DOHH2 (cell line): Measurements from ENCODE around the gene KDM8.

ENCODE experiments used
- EZH2phosphoT487 ChIP-seq: fragments of 200-600 bp; sonication (generic); IDR thresholded peaks from 2 replicates; pipeline ENCODE4 v1.6.1; 2017; ENCODE audit warnings: borderline replicate concordance, mild to moderate bottlenecking, antibody characterized with exemption, low read length, moderate library complexity, mixed read lengths
- TF ChIP-seq, protein P1 (sequence below): fragments of 200-600 bp; sonication (generic); IDR thresholded peaks from one replicate; pipeline ENCODE4 v1.5.1; 2014; ENCODE audit warnings: antibody characterized with exemption, mild to moderate bottlenecking, low read depth, low read length; ENCODE audit not compliant: poor library complexity, severe bottlenecking

DNA sequence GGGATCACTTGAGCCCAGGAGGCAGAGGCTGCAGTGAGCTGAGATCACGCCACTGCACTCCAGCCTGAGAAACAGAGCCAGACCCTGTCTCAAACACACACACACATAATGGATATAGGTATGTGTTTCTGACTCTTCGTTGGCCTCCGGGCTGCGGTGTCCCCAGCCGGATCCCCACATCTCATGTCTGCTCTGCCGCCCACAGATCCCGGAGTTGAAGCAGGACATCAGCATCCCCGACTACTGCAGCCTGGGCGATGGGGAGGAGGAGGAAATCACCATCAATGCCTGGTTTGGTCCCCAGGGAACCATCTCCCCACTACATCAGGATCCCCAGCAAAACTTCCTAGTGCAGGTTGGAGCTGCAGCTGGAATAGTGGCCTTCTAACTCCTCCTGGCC is 15.4 kb downstream of the KDM8 start:
- TF ChIP-seq, protein P1, sequence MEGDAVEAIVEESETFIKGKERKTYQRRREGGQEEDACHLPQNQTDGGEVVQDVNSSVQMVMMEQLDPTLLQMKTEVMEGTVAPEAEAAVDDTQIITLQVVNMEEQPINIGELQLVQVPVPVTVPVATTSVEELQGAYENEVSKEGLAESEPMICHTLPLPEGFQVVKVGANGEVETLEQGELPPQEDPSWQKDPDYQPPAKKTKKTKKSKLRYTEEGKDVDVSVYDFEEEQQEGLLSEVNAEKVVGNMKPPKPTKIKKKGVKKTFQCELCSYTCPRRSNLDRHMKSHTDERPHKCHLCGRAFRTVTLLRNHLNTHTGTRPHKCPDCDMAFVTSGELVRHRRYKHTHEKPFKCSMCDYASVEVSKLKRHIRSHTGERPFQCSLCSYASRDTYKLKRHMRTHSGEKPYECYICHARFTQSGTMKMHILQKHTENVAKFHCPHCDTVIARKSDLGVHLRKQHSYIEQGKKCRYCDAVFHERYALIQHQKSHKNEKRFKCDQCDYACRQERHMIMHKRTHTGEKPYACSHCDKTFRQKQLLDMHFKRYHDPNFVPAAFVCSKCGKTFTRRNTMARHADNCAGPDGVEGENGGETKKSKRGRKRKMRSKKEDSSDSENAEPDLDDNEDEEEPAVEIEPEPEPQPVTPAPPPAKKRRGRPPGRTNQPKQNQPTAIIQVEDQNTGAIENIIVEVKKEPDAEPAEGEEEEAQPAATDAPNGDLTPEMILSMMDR, result no peak
- TF ChIP-seq EZH2phosphoT487, result no peak
